ENCODE results near the gene ARHGEF18.

DNA sequence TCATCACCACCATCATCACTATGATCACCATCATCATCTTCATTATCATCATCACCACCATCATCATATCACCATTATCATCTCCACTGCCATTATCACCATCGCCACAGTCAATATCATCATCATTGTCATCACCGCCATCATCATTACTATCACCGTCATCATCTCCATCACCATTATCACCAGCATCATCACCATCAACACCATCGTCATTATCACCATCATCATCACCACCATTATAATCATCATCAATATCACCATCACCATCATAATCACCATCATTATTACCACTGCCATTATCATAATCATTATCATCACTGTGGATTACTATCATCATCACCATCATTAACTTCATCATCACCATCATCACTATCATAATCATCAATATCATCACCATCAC lies 17.3 kb upstream of the ARHGEF18 start:
- TF ChIP-seq, protein P1, sequence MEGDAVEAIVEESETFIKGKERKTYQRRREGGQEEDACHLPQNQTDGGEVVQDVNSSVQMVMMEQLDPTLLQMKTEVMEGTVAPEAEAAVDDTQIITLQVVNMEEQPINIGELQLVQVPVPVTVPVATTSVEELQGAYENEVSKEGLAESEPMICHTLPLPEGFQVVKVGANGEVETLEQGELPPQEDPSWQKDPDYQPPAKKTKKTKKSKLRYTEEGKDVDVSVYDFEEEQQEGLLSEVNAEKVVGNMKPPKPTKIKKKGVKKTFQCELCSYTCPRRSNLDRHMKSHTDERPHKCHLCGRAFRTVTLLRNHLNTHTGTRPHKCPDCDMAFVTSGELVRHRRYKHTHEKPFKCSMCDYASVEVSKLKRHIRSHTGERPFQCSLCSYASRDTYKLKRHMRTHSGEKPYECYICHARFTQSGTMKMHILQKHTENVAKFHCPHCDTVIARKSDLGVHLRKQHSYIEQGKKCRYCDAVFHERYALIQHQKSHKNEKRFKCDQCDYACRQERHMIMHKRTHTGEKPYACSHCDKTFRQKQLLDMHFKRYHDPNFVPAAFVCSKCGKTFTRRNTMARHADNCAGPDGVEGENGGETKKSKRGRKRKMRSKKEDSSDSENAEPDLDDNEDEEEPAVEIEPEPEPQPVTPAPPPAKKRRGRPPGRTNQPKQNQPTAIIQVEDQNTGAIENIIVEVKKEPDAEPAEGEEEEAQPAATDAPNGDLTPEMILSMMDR (IDR thresholded peaks at IDR 0.05; ENCODE audit: low read depth, low read length, poor library complexity, severe bottlenecking): no peak
- TF ChIP-seq EZH2phosphoT487 (IDR thresholded peaks at IDR 0.05; ENCODE audit: borderline replicate concordance, low read length): no peak
